Prostate gland (tissue), 2 donors: Measurements from ENCODE around the gene HPX.

Source experiments
- CTCF ChIP-seq, 4 experiments: fragments of 200-600 bp in 2 of 4; fragments of 450-650 bp in 2 of 4; sonication (generic) in 2 of 4; IDR thresholded peaks; 1 replicate in 3 of 4; 2 replicates in 1 of 4; pipeline ENCODE4 v1.5.1; 2016 to 2019; ENCODE audit warnings: antibody characterized with exemption in 4 of 4, mild to moderate bottlenecking in 2 of 4, moderate library complexity in 2 of 4
- POLR2AphosphoS5 ChIP-seq: sonication (generic); formaldehyde crosslinking; IDR thresholded peaks from one replicate; pipeline ENCODE4 v1.6.1; 2017; ENCODE audit warnings: antibody characterized with exemption

- TF ChIP-seq CTCF (IDR thresholded peaks at IDR 0.05) (no peak), POLR2AphosphoS5 (no peak)
Measured at GRCh38 chr11:6385046-6385777, 55.6 kb downstream of the HPX start.
